NCI-H524 treated with DMSO at 0.1 percent for 48 hours (cell line): ENCODE results near the gene THSD7A.

Experiments
- DNase-seq: peaks from one replicate; lab custom pipeline; 2025; lab: John Stamatoyannopoulos, UW

THSD7A gene

DNA sequence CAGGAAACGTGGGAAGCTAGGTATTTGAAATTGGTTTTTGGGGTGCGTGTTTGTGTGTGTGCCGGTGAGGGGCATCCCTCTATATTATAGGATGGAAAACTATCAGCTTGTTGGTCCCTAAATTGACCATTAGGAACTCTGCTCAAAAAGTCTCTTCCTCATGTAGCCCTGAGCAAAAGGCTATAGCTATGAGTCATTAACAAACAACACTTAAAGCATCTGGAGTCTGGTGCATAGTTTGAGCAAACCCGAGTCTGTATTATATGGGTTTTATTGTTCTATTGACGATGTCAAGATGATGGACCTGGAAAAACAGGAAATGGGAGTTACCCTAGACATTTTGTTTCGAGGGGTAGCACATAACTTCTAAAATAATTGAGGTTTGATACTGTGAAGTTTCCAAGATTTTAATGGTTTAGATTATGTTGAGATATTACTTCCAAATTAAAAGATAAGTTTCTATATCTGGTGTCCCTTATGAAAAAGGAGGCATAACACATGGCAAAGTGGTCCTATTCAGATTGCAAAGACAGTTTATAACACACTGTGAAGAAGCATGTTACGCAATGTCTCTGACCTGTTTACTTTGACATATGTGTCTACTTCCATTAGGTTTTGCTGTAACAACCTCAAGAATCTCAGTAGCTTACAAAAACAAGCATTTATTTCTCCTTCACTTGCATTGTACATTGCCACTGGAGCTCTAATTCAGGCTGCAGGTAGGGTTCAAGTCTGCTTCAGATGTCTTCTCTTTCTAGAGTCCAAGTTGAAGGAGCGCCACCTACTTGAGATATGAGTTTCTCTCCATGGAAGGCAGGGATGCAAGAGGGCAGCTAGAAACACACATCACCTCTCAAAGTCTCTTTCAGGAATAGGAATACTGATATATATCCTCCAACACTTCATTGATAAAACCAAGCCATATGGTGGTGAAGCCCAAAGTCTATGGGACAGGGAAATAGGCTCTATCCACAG is 500.6 kb downstream of the THSD7A start:
- peak; percentile 6 for DNase-seq

DNA sequence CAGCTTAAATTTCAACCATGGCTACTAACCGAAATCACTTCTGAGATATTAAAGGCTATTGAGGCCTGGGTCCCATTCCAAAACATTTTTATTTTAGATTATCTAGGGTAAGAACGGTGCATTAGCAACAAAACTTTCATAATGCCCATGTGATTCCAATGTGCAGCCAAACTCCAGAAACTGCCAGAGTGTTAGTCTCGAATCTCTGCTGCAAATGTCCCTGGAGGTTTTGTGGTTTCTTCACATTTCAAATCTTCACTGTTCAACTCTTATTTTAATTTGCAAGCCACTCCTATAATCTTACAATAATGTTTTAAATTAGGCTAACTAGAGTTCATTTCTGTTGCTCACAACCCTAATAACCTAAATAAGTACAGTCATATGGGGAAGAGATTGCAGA is 501.3 kb downstream of the THSD7A start:
- DNase-seq: no peak

DNA sequence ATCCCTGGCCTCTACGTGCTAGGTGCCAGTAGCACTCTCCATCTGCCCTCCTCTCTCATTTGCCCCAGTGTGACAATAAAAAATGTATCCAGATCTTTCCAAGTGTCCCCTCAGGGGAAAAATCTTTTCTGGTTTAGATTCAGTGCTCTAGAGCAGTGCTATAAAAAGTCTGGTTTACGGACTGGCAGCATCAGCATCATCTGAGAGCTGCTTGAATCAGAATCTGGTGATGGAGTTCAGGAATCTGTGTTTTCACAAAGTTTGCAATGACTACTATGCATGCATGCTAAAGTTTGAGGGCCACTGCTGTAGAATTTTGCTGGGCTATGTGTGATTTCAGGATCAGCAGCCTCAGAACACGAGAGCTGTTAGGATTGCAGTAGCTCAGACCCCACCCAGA is 501.8 kb downstream of the THSD7A start:
- DNase-seq: no peak

DNA sequence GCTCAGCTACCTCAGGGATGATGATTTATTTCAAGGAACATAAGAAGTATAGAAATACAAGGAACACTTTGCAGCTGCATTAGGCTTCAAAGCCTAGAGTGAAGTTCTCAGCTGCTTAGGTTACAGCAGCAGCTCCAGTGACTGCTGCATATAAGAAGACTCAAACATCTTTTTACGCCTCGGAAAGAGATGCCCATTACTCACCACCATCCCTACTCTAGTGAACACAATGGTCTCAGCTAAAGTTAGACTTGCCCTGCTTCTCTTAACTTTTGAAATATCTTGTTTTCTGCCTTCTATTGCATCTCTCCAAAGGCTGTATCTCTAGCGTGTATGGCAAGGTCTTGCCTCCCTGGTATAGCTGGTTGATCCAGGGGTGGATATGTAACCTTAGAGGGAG is 502.4 kb downstream of the THSD7A start:
- DNase-seq: no peak

DNA sequence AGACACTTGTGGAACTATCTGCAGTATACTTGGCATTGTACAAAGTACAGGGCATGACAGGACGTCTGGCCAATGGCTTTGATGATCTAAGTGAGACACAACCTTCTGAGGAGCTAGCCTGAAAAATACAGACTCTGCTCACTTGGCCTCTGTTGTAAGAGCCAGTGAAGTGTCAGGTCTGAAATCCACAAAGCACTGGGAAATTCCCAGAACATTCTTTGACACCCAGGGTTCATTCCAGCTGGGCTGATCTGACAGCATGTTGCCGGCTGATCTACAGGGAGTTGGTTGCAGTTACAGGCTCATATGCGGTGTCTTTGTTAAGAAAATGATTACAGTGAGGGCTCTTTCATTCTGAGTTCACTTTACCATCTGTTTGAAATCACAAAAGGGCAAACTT is 503.7 kb downstream of the THSD7A start:
- no peak for DNase-seq

DNA sequence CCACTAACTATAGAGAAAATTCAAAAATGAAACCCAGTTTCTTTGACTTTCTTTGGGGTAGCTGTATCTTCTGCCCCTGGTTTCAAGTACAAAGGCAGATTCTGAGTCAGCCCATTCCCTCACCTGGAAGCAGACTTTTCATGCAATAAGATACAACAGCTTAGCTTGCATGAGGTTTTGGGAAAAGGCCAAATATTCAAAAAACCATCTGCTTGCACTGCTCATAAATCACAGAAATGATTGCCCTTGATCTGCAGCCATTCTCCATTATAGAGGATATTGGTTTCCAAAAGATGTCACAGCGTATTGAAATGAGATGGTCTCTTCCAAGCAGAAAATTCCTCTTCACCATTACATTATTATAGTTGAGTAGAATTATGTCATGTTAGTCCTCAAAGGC is 504.4 kb downstream of the THSD7A start:
- DNase-seq: peak; percentile 7
